Body of pancreas (tissue), 4 donors: ENCODE measurements around the gene FASTKD1. TPM values are rescaled to one million over a fixed set of nuclear protein-coding genes. Genes with fewer than 3 reads are reported as not detected.
"Not testable (repeated sequence)": the region's sequence is repeated elsewhere in the genome, so short reads cannot be mapped to it uniquely, and the experiment has no call there.

Experiments used
- ATAC-seq: fragments of 150-250 bp; one replicate; pipeline ENCODE4 v1.9.1; 2016
- DNase-seq, 4 donors: peaks; one replicate each; pipeline ENCODE4 v3.0.0-alpha.2; 2019
- H3K27ac ChIP-seq, 4 donors: fragments of 200-600 bp; sonication (generic); 1 replicate in 3 of 4; 2 replicates in 1 of 4; pipeline versions ENCODE4 v1.5.1 to v1.6.1; 2016 to 2019; ENCODE audit warnings: mild to moderate bottlenecking in 1 of 4, mixed read lengths in 1 of 4, moderate library complexity in 1 of 4
- H3K27me3 ChIP-seq, 2 donors: fragments of 200-600 bp; sonication (generic); one replicate each; pipeline ENCODE4 v1.6.0; 2016; ENCODE audit warnings: mild to moderate bottlenecking in 1 of 2
- H3K36me3 ChIP-seq, 2 donors: fragments of 200-600 bp; sonication (generic); replicated peaks in 1 of 2; 2 replicates each; pipeline ENCODE4 v1.5.1; 2016; ENCODE audit warnings: low read depth in 2 of 2; ENCODE audit not compliant: insufficient read depth in 1 of 2
- H3K4me1 ChIP-seq: fragments of 200-600 bp; sonication (generic); one replicate; pipeline ENCODE4 v1.6.0; 2016
- H3K4me3 ChIP-seq, 2 donors: fragments of 200-600 bp; sonication (generic); 1 replicate in 1 of 2; 2 replicates in 1 of 2; pipeline ENCODE4 v1.5.1; 2016 to 2019
- H3K9me3 ChIP-seq, 3 donors: fragments of 200-600 bp; sonication (generic); 1 replicate in 2 of 3; 2 replicates in 1 of 3; pipeline ENCODE4 v1.5.1; 2016
- CTCF ChIP-seq, 7 experiments: fragments of 450-650 bp in 4 of 7; fragments of 200-600 bp in 3 of 7; sonication (generic) in 3 of 7; IDR thresholded peaks; one replicate each; pipeline ENCODE4 v1.5.1; 2016 to 2019; ENCODE audit warnings: antibody characterized with exemption in 7 of 7
- POLR2A ChIP-seq, 3 donors: fragments of 450-650 bp; IDR thresholded peaks; one replicate each; pipeline ENCODE4 v1.6.1; 2016; ENCODE audit warnings: antibody characterized with exemption in 3 of 3, mild to moderate bottlenecking in 2 of 3
- WGBS, 2 donors: methylation state at CpG; one replicate each; pipeline ENCODE4 v1.1.5; 2017; 5-methylcytosine and 5-hydroxymethylcytosine counted together
- intact Hi-C: fragments of 100-400 bp; cut with DNase I; formaldehyde crosslinking; loops from one replicate; pipeline ENCODE4 v1.15.1; 2023
- total RNA-seq, 2 donors: library from RNA; depleted of rRNA; stranded (reverse); fragments of >200 nt; gene quantifications; one replicate each; pipeline ENCODE4 v1.1.0, GENCODE V29; 2016

FASTKD1 gene
- total RNA-seq = 10 to 100 TPM; 13.2 to 18.2 TPM

GRCh38 chr2:169573160-169573973 lies at the start of gene FASTKD1:
TSS of gene FASTKD1 (minus strand) at chr2:169573865. CDS start at chr2:169572029, 1,836 bp downstream.
- H3K27ac ChIP-seq = peak within 1 kb of the TSS; percentile 7 to 83 (median 58)
- peaks cover 11% of the 10 kb centered on the region for H3K4me1 ChIP-seq
- H3K27me3 ChIP-seq = no peaks in the 10 kb centered on the region
- peak; percentile 89 to 94 (median 92) for DNase-seq
- ATAC-seq = peak; percentile 100
- intact Hi-C loops = no loop called here
- 1% methylated on average over 26 to 33 of the region's 33 CpGs for WGBS, 2 donors
- TF ChIP-seq POLR2A (IDR thresholded peaks at IDR 0.05) (peak in 2 of 3 donors; percentile 45), CTCF (IDR thresholded peaks at IDR 0.05) (no peak)
- H3K4me3 ChIP-seq = peak within 1 kb of the TSS; percentile 76 to 91
- no peaks in the 10 kb centered on the region for H3K36me3 ChIP-seq
- H3K9me3 ChIP-seq = no peaks in the 10 kb centered on the region

GRCh38 chr2:169623235-169623634 lies 49.6 kb upstream of the FASTKD1 start:
- Histone ChIP-seq H3K4me3 (no peak overlapping the region), H3K4me1 (no peaks in the 10 kb centered on the region), H3K27me3 (no peaks in the 10 kb centered on the region), H3K36me3 (peaks cover 0 to 4% of the 10 kb centered on the region in 2 donors), H3K27ac (no peak overlapping the region), H3K9me3 (peaks cover 0 to 4% (median 0%) of the 10 kb centered on the region in 3 donors)
- no peak for ATAC-seq
- no peak for DNase-seq
- WGBS, 2 donors = 82 to 85% methylated on average over 4 of the region's 4 CpGs
- intact Hi-C loops = no loop called here
- no peak for TF ChIP-seq POLR2A (IDR thresholded peaks at IDR 0.05)
- no peak for TF ChIP-seq CTCF (IDR thresholded peaks at IDR 0.05)

GRCh38 chr2:169620509-169620908 lies 46.8 kb upstream of the FASTKD1 start:
- ATAC-seq = no peak

GRCh38 chr2:169619946-169620345 lies 46.3 kb upstream of the FASTKD1 start:
- ATAC-seq (no peak), DNase-seq (no peak)
- TF ChIP-seq CTCF (IDR thresholded peaks at IDR 0.05) (no peak), POLR2A (IDR thresholded peaks at IDR 0.05) (no peak)
- 60 to 61% methylated on average over 3 of the region's 3 CpGs for WGBS, 2 donors
- intact Hi-C loops = no loop called here
- Histone ChIP-seq H3K36me3 (peaks cover 4 to 15% of the 10 kb centered on the region in 2 donors), H3K27me3 (no peaks in the 10 kb centered on the region), H3K4me1 (no peaks in the 10 kb centered on the region), H3K27ac (no peak overlapping the region), H3K9me3 (peaks cover 0 to 4% (median 0%) of the 10 kb centered on the region in 3 donors), H3K4me3 (no peak overlapping the region)

More at GRCh38 chr2:169620509-169620908, 46.8 kb upstream of the FASTKD1 start:
- Histone ChIP-seq H3K4me1 (no peaks in the 10 kb centered on the region), H3K36me3 (peaks cover 4 to 10% of the 10 kb centered on the region in 2 donors), H3K4me3 (no peak overlapping the region), H3K27ac (no peak overlapping the region), H3K9me3 (peaks cover 0 to 4% (median 0%) of the 10 kb centered on the region in 3 donors), H3K27me3 (no peaks in the 10 kb centered on the region)
- DNase-seq = no peak
- intact Hi-C loops = no loop called here
- no peak for TF ChIP-seq POLR2A (IDR thresholded peaks at IDR 0.05)
- no peak for TF ChIP-seq CTCF (IDR thresholded peaks at IDR 0.05)
- WGBS, 2 donors = 81 to 89% methylated on average over 1 of the region's 1 CpG

GRCh38 chr2:169615982-169616381 lies 42.3 kb upstream of the FASTKD1 start:
- H3K27ac ChIP-seq, H3K4me1 ChIP-seq, DNase-seq, H3K9me3 ChIP-seq, H3K4me3 ChIP-seq, H3K27me3 ChIP-seq, intact Hi-C loops, ATAC-seq: not testable (repeated sequence)
- H3K36me3 ChIP-seq = peaks cover 4 to 22% of the 10 kb centered on the region in 2 donors
- 90 to 100% methylated on average over 1 of the region's 1 CpG for WGBS, 2 donors
